H9 (cell line): ENCODE data around the gene XPA. TPM values are rescaled to one million over a fixed set of nuclear protein-coding genes. Genes with fewer than 3 reads are reported as not detected.

Experiments used
- DNase-seq: peaks from one replicate; pipeline ENCODE4 v3.0.0-alpha.2; 2017
- H2AFZ ChIP-seq: one replicate; pipeline ENCODE4 v1.6.1; 2013; ENCODE audit warnings: mild to moderate bottlenecking, low read length, control low read depth, moderate library complexity
- H2AK5ac ChIP-seq: 2 replicates; pipeline ENCODE4 v1.6.1; 2013; ENCODE audit warnings: low read length, control low read depth, mixed read lengths; ENCODE audit not compliant: insufficient read length
- H2BK120ac ChIP-seq: one replicate; pipeline ENCODE4 v1.6.1; 2013; ENCODE audit warnings: low read depth, mild to moderate bottlenecking, low read length, control low read depth, inconsistent platforms; ENCODE audit not compliant: poor library complexity, severe bottlenecking
- H2BK12ac ChIP-seq: 2 replicates; pipeline ENCODE4 v1.6.1; 2013; ENCODE audit warnings: low read length, control low read depth, mixed read lengths, low read depth; ENCODE audit not compliant: insufficient read length
- H2BK15ac ChIP-seq: 2 replicates; pipeline ENCODE4 v1.6.1; 2013; ENCODE audit warnings: low read depth, low read length, control low read depth
- H2BK20ac ChIP-seq: one replicate; pipeline ENCODE4 v1.6.1; 2013; ENCODE audit warnings: low read depth, mild to moderate bottlenecking, low read length, control low read depth, inconsistent platforms; ENCODE audit not compliant: poor library complexity, severe bottlenecking
- H2BK5ac ChIP-seq: 2 replicates; pipeline ENCODE4 v1.6.1; 2013; ENCODE audit warnings: low read length, control low read depth, mixed read lengths; ENCODE audit not compliant: insufficient read length
- H3K14ac ChIP-seq: 2 replicates; pipeline ENCODE4 v1.6.1; 2013; ENCODE audit warnings: low read length, control low read depth; ENCODE audit not compliant: insufficient read depth
- H3K18ac ChIP-seq: 2 replicates; pipeline ENCODE4 v1.6.1; 2013; ENCODE audit warnings: low read depth, mild to moderate bottlenecking, mixed read lengths, low read length, control low read depth; ENCODE audit not compliant: insufficient read length
- H3K23ac ChIP-seq: 2 replicates; pipeline ENCODE4 v1.6.1; 2013; ENCODE audit warnings: low read length, control low read depth, mixed read lengths, low read depth; ENCODE audit not compliant: insufficient read length
- H3K23me2 ChIP-seq: 2 replicates; pipeline ENCODE4 v1.6.1; 2013; ENCODE audit warnings: low read depth, mild to moderate bottlenecking, mixed read lengths, low read length, control low read depth; ENCODE audit not compliant: insufficient read length, poor library complexity, severe bottlenecking
- H3K27ac ChIP-seq: 2 replicates; pipeline ENCODE4 v1.5.1; 2013; ENCODE audit warnings: low read length, control low read depth, mixed read lengths, low read depth; ENCODE audit not compliant: insufficient read length
- H3K27me3 ChIP-seq: 2 replicates; pipeline ENCODE4 v1.6.1; 2013; ENCODE audit warnings: low read length, control low read depth, inconsistent platforms; ENCODE audit not compliant: insufficient read depth
- H3K4ac ChIP-seq: 2 replicates; pipeline ENCODE4 v1.6.1; 2013; ENCODE audit warnings: low read depth, mild to moderate bottlenecking, control low read depth, inconsistent platforms, low read length, moderate library complexity
- H3K4me1 ChIP-seq: 2 replicates; pipeline ENCODE4 v1.6.1; 2013; ENCODE audit warnings: low read length, control low read depth, inconsistent platforms; ENCODE audit not compliant: insufficient read depth
- H3K4me2 ChIP-seq: 2 replicates; pipeline ENCODE4 v1.6.1; 2013; ENCODE audit warnings: low read length, control low read depth, mixed read lengths; ENCODE audit not compliant: insufficient read length, insufficient read depth
- H3K56ac ChIP-seq: 2 replicates; pipeline ENCODE4 v1.6.1; 2013; ENCODE audit warnings: low read depth, mild to moderate bottlenecking, mixed read lengths, low read length, control low read depth; ENCODE audit not compliant: insufficient read length
- H3K79me1 ChIP-seq: 2 replicates; pipeline ENCODE4 v1.6.1; 2013; ENCODE audit warnings: low read depth, mild to moderate bottlenecking, moderate library complexity, low read length, control low read depth, inconsistent platforms; ENCODE audit not compliant: insufficient read depth, poor library complexity, severe bottlenecking
- H3K79me2 ChIP-seq: 2 replicates; pipeline ENCODE4 v1.6.1; 2013; ENCODE audit warnings: low read length, control low read depth, inconsistent platforms; ENCODE audit not compliant: insufficient read depth
- H3K9ac ChIP-seq: 2 replicates; pipeline ENCODE4 v1.6.1; 2013; ENCODE audit warnings: low read length, control low read depth, mixed read lengths; ENCODE audit not compliant: insufficient read length; ENCODE audit errors: extremely low read depth
- H3K9me3 ChIP-seq: one replicate; pipeline ENCODE4 v1.6.1; 2013; ENCODE audit warnings: low read depth, low read length, inconsistent platforms; ENCODE audit not compliant: control insufficient read depth
- H3T11ph ChIP-seq: one replicate; pipeline ENCODE4 v1.6.1; 2013; ENCODE audit warnings: mild to moderate bottlenecking, low read length, control low read depth, inconsistent platforms
- H4K20me1 ChIP-seq: one replicate; pipeline ENCODE4 v1.6.1; 2013; ENCODE audit not compliant: control insufficient read depth, insufficient read length, insufficient read depth
- H4K5ac ChIP-seq: 2 replicates; pipeline ENCODE4 v1.6.1; 2013; ENCODE audit warnings: low read depth, mild to moderate bottlenecking, mixed read lengths, low read length, control low read depth; ENCODE audit not compliant: insufficient read length
- H4K8ac ChIP-seq: replicated peaks from 2 replicates; pipeline ENCODE4 v1.6.1; 2013; ENCODE audit warnings: low read length, control low read depth, mixed read lengths, low read depth; ENCODE audit not compliant: insufficient read length
- H4K91ac ChIP-seq: 2 replicates; pipeline ENCODE4 v1.6.1; 2013; ENCODE audit warnings: low read depth, mild to moderate bottlenecking, moderate library complexity, mixed read lengths, low read length, control low read depth; ENCODE audit not compliant: insufficient read length
- H3K27ac Mint-ChIP-seq, 3 experiments: 2 replicates in 2 of 3; 3 replicates in 1 of 3; pipeline ENCODE4 v1.8.0; 2020 to 2021; ENCODE audit warnings: mixed read lengths in 3 of 3, mild to moderate bottlenecking in 1 of 3, moderate library complexity in 1 of 3
- H3K27me3 Mint-ChIP-seq: 2 replicates; pipeline ENCODE4 v1.8.0; 2021; ENCODE audit warnings: low read depth, mild to moderate bottlenecking, moderate library complexity, mixed read lengths
- H3K36me3 Mint-ChIP-seq, 3 experiments: 2 replicates in 2 of 3; 3 replicates in 1 of 3; pipeline ENCODE4 v1.8.0; 2020 to 2021; ENCODE audit warnings: low read depth in 3 of 3, mixed read lengths in 3 of 3; ENCODE audit not compliant: insufficient read depth in 1 of 3
- H3K4me1 Mint-ChIP-seq, 2 experiments: 2 replicates each; pipeline ENCODE4 v1.8.0; 2020; ENCODE audit warnings: mixed read lengths in 2 of 2
- H3K4me3 Mint-ChIP-seq, 2 experiments: 2 replicates in 1 of 2; 3 replicates in 1 of 2; pipeline ENCODE4 v1.8.0; 2020 to 2021; ENCODE audit warnings: mild to moderate bottlenecking in 2 of 2, mixed read lengths in 2 of 2, moderate library complexity in 1 of 2
- H3K9me3 Mint-ChIP-seq, 2 experiments: 2 replicates in 1 of 2; 3 replicates in 1 of 2; pipeline ENCODE4 v1.8.0; 2020; ENCODE audit warnings: mild to moderate bottlenecking in 2 of 2, mixed read lengths in 2 of 2, moderate library complexity in 1 of 2
- WGBS: extraction: QIAGEN DNeasy Blood & Tissue Kit; methylation state at CpG from one replicate; pipeline ENCODE4 v1.1.7; 2013; ENCODE audit warnings: missing lambda C conversion rate, low lambda C conversion rate, mixed read lengths; ENCODE audit not compliant: insufficient read length; ENCODE audit errors: extremely low coverage; 5-methylcytosine and 5-hydroxymethylcytosine counted together
- total RNA-seq: library from RNA; stranded (reverse); gene quantifications from 2 replicates; pipeline ENCODE4 v1.2.1, GENCODE V29; 2021
- TF ChIP-seq, protein P1 (sequence below): fragments of 200-600 bp; sonication (generic); conservative IDR thresholded peaks from 3 replicates; pipeline ENCODE4 v1.8.0; 2021; ENCODE audit warnings: antibody characterized with exemption, mild to moderate bottlenecking

XPA gene
- total RNA-seq, 1 experiment from 2014 or later = 6.6 TPM

DNA sequence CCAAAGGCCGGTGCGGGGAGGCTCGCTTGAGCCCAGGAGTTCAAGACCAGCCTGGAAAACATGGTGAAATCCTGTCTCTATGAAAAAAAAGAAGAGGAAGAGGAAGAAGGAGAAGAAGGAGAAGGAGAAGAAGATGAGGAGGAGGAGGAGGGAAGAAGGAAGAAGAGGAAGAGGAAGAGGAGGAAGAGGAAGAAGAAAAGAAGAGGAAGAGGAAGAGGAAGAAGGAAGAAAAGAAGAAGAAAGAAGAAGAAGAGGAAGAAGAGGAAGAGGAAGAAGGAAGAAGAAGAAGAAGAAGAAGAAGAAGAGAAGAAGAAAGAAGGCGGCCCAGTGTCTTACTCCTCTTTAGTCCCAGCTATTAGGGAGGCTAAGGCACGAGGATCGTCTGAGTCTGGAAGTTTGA lies 44.8 kb upstream of the XPA start:
- no peaks in the 10 kb centered on the region; the same call in none of the 2 replicates for H3K27me3 ChIP-seq
- H3K36me3 Mint-ChIP-seq = peaks cover 0 to 7% (median 3%) of the 10 kb centered on the region in 3 experiments; a peak in 3 of 7 replicates
- H3K4ac ChIP-seq = no peak overlapping the region
- no peak overlapping the region for H2AFZ ChIP-seq
- no peaks in the 10 kb centered on the region for H3K23me2 ChIP-seq
- H3K4me3 Mint-ChIP-seq = peak overlapping the region; percentile 60 to 71; a peak in 2 of 5 replicates
- peaks cover 86% of the 10 kb centered on the region for H3K27me3 Mint-ChIP-seq
- H3K23ac ChIP-seq = no peak overlapping the region
- no peak overlapping the region for H3K14ac ChIP-seq
- no peak overlapping the region for H2BK5ac ChIP-seq
- no peaks in the 10 kb centered on the region for H3K79me2 ChIP-seq
- TF ChIP-seq, protein P1, sequence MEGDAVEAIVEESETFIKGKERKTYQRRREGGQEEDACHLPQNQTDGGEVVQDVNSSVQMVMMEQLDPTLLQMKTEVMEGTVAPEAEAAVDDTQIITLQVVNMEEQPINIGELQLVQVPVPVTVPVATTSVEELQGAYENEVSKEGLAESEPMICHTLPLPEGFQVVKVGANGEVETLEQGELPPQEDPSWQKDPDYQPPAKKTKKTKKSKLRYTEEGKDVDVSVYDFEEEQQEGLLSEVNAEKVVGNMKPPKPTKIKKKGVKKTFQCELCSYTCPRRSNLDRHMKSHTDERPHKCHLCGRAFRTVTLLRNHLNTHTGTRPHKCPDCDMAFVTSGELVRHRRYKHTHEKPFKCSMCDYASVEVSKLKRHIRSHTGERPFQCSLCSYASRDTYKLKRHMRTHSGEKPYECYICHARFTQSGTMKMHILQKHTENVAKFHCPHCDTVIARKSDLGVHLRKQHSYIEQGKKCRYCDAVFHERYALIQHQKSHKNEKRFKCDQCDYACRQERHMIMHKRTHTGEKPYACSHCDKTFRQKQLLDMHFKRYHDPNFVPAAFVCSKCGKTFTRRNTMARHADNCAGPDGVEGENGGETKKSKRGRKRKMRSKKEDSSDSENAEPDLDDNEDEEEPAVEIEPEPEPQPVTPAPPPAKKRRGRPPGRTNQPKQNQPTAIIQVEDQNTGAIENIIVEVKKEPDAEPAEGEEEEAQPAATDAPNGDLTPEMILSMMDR = no peak
- H2BK120ac ChIP-seq = no peak overlapping the region
- H4K8ac ChIP-seq = no peak overlapping the region
- H3T11ph ChIP-seq = no peak overlapping the region
- no peaks in the 10 kb centered on the region for H3K79me1 ChIP-seq
- H3K4me1 ChIP-seq = no peaks in the 10 kb centered on the region
- H3K9me3 ChIP-seq = no peaks in the 10 kb centered on the region
- no peak overlapping the region for H3K56ac ChIP-seq
- no peak overlapping the region for H2BK15ac ChIP-seq
- H4K5ac ChIP-seq = no peak overlapping the region
- no peak overlapping the region for H3K18ac ChIP-seq
- H3K9me3 Mint-ChIP-seq = peaks cover 7 to 14% of the 10 kb centered on the region in 2 experiments; a peak in 3 of 5 replicates
- H3K4me2 ChIP-seq = peak overlapping the region; percentile 81
- no peak overlapping the region for H3K9ac ChIP-seq
- no peak for DNase-seq
- no peak overlapping the region for H2BK12ac ChIP-seq
- WGBS = no CpG with 5 or more reads among the region's 6 CpGs
- H3K4me1 Mint-ChIP-seq = peaks cover 10 to 27% of the 10 kb centered on the region in 2 experiments
- no peak overlapping the region for H4K91ac ChIP-seq
- no peaks in the 10 kb centered on the region for H4K20me1 ChIP-seq
- no peak overlapping the region for H2AK5ac ChIP-seq
- no peak overlapping the region for H2BK20ac ChIP-seq
- H3K27ac Mint-ChIP-seq = peak overlapping the region in 1 of 3 experiments; percentile 70; a peak in 1 of 7 replicates
- H3K27ac ChIP-seq = no peak overlapping the region
